GM20000 (cell line): ENCODE results near the gene ZSWIM9.

Source experiments
- DNase-seq: peaks from one replicate; pipeline ENCODE4 v3.0.0; 2012; ENCODE audit warnings: low spot score
- TF ChIP-seq, protein P1 (sequence below): IDR thresholded peaks from 2 replicates; pipeline ENCODE4 v1.5.1; 2012; ENCODE audit warnings: mild to moderate bottlenecking, control low read depth; ENCODE audit errors: extremely low read depth, missing control alignments

Gene ZSWIM9

DNA sequence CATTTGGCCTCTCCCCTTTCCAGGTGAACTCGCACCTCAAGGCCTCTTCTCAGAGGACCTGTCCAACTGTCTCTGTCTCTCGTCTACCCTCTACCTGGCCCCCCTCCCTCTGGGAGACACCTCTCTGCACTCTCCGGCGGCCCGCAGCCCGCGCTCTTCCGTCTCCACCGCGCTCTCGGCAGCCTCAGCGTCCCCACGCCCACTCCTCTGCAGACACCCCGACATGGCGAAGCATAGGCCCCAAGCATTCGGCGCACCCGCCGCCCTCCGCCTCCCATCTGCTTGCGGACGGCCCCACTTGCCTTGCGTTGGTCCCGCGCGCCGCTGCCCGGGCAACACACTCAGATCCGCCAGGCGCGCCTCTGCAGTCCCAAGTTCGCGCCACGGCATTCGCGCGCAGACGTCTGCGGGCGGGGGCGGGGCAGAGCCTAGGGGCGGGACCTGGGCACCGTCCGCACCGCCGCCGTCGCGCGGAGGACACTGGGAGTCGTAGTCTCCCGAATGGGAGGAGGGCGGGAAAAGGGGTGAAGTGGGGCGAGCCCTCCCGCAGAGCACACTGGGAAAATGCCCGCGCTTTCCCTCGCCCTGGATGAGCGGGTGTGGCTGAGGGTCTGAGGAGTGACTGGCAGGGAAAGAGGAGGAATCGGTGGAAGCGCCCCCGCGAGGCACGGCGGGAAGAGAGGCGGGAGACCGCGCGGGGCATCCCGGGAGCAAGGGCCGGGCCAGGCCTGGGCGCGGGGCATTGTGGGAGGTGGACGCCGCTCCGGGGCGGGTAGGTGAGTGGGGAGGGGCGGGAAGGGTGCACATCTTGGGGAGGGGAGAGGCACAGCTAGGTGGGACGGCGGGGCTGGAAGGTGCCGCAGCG is at the start of gene ZSWIM9, which contains the start of gene LIG1:
Gene ZSWIM9 (plus strand): TSS at position 742 of the 865 bp plus-strand sequence. CDS start 1,123 bp downstream, outside the sequence.
Gene LIG1 (minus strand): TSS at position 406 of the 865 bp plus-strand sequence. CDS start 4,778 bp downstream, outside the sequence.
- TF ChIP-seq, protein P1, sequence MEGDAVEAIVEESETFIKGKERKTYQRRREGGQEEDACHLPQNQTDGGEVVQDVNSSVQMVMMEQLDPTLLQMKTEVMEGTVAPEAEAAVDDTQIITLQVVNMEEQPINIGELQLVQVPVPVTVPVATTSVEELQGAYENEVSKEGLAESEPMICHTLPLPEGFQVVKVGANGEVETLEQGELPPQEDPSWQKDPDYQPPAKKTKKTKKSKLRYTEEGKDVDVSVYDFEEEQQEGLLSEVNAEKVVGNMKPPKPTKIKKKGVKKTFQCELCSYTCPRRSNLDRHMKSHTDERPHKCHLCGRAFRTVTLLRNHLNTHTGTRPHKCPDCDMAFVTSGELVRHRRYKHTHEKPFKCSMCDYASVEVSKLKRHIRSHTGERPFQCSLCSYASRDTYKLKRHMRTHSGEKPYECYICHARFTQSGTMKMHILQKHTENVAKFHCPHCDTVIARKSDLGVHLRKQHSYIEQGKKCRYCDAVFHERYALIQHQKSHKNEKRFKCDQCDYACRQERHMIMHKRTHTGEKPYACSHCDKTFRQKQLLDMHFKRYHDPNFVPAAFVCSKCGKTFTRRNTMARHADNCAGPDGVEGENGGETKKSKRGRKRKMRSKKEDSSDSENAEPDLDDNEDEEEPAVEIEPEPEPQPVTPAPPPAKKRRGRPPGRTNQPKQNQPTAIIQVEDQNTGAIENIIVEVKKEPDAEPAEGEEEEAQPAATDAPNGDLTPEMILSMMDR: no peak
- peak; percentile 98 for DNase-seq

DNA sequence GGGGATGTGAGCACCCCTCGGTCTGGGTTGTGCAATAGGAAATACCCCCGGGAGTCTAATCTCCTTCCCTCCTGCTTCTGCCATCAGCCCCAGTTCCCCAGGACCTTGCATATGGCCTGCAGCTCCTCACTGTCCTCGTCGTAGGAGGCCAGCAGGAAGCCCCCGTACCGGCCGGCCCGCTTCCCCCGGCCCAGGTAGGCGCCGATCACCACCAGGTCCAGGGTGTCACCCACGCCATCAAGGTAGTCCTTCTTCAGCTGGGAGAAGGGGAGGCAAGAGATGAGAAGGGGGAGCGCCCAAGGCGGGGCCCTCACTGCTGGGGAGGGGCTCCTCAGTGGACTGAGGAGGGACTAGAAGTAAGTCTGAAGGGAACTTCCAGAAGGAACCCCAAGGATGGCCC is 49.4 kb upstream of the ZSWIM9 start:
- TF ChIP-seq, protein P1: no peak
- DNase-seq: no peak

DNA sequence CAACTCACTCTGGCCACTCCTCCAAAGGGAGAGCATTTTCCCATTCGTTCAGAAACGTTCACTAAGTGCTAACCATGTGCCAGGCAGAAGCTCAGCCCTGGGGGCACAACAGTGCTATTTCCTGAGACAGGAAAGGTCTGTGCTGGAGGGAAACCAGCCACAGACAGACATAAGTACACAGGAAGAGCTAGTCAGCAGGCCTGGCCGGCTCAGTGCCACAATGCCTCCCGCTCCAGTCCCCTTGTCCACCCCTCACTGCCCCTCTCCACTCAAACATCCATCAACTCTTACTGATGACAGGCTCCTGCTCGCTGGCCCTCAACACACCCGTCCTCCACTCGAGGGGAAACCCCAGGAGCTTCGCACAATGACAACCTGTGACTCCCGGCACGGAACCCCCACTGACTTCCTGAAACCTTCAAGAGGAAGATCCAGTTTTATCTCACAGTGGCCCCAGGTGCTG is 48.5 kb upstream of the ZSWIM9 start:
- DNase-seq: peak; percentile 79
- TF ChIP-seq, protein P1: no peak

DNA sequence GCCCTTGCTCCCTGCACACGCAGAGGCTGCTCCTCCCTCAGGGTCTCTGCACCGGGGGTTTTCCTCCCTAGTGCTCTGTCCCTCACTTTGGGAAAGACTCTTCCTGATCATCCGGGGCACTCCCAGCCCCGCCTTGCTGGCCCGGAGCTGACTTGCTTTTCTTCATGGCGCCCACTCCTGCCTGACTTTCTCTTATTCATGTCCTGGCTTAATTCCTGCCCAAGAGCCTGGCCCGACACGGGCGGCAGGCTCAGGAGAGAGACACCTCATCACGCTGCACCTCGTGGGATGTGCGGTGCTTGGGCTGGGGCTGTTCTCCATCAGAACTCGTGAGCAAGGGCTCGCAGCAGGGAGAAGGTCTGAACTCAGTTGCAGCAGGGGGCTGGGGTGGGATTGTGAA is 48.1 kb upstream of the ZSWIM9 start:
- TF ChIP-seq, protein P1: no peak
- DNase-seq: no peak

DNA sequence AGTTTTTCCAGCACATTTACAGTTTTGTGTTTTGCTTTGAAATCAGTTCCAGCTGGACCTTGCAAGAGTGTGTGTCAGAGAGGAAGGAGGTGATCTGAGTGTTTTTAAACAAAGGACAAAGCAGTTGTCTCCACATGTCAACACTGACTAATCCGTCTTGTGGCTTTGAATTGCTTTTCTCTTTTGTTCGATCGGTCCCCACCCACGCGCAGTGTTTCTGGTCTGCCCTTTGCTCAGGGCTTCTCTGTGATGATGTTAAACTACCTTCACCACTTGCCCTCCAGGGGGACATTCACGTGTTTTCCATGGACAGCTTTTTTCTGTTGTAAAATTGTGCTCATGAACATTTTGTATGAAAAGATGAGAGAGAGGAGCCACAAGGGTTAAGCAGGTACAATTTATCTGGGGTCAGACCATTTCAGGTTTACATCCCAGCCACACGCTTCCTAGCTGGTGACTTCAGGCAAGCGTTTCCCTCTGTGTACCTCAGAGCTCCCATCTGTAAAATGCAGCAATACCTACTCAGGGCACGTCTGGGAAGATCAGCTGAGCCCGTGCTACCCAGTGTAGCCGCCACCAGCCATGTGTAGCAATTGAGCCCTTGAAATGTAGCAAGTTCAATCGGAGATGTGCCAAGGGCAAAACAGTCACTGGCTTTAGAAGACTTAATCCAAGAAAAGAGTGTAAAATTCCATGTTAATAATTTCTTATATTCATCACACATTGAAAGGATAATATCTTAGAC is 46.4 kb upstream of the ZSWIM9 start:
- TF ChIP-seq, protein P1: no peak
- peak; percentile 54 for DNase-seq

DNA sequence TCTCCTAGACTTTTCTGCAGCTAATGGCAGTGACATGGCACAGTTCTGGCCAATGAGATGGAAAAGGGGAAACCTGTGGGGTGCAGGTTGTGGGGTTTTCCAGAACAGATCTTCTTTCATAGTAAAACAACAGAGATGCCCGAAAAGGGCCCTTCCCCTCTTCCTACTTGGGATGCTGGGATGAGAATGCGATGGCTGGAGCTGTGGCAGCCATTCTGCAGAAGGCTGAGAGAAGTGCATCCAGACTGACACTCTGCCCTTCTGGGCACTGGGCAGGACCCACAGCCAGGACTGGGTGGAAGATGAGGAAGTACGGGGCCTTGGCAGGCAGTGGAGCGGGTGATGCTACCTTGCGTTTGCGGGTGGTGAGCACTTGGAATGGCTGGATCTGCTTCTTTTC is 42.9 kb upstream of the ZSWIM9 start:
- TF ChIP-seq, protein P1: no peak
- DNase-seq: no peak

DNA sequence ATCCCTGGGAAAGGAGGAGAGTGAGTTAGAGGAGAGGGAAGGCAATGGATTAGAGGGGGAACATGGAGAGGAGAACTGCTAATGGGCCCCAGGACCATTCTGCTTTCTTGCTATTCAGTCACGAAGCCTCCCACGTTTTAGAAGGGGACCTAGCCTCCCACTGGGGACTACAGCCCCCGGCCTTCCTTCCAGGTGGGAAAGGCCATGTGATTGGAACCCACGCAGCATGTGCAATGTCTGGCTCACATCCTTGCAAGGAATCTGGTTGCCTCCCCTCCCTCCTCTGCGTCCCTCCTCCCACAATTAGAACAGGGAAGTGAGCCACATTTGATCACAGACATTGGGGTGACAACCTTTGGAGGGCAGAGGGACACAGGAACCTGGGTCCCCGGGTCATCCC is 37.4 kb upstream of the ZSWIM9 start:
- no peak for DNase-seq
- TF ChIP-seq, protein P1: no peak
